Motor neuron (in vitro differentiated cells): Measurements from ENCODE around the gene KCNJ6. TPM values are rescaled to one million over a fixed set of nuclear protein-coding genes. Genes with fewer than 3 reads are reported as not detected.

ENCODE experiments used
- ATAC-seq, 8 experiments: fragments of 200-7000 bp; cut with Tn5 transposase; replicated peaks in 6 of 8; 2 replicates each; pipeline ENCODE4 v1.8.0; 2021; ENCODE audit warnings: mild to moderate bottlenecking in 8 of 8, moderate library complexity in 8 of 8
- H3K27ac ChIP-seq, 2 donors: fragments of 250-450 bp; sonication (Bioruptor Pico); 2 replicates each; pipeline ENCODE4 v1.9.0; 2021; ENCODE audit warnings: antibody characterized with exemption in 2 of 2, mild to moderate bottlenecking in 2 of 2, moderate library complexity in 1 of 2
- H3K4me1 ChIP-seq, 2 donors: fragments of 250-450 bp; sonication (Bioruptor Pico); replicated peaks in 1 of 2; 2 replicates each; pipeline ENCODE4 v1.6.1; 2021; ENCODE audit warnings: antibody characterized with exemption in 2 of 2, mild to moderate bottlenecking in 2 of 2, moderate library complexity in 1 of 2
- H3K4me3 ChIP-seq, 5 donors: fragments of 250-450 bp; sonication (Bioruptor Pico); 2 replicates each; pipeline ENCODE4 v1.9.0; 2021; ENCODE audit warnings: antibody characterized with exemption in 5 of 5, mild to moderate bottlenecking in 5 of 5, moderate library complexity in 4 of 5
- WGBS, 10 experiments: fragments of 450-650 bp; shearing (Covaris generic); methylation state at CpG; one replicate each; pipeline ENCODE4 v1.0.0; 2022; 5-methylcytosine and 5-hydroxymethylcytosine counted together
- in situ Hi-C, 9 experiments: fragments of 400-800 bp; cut with MboI; loops; one replicate each; pipeline ENCODE4 v1.15.0; 2021; ENCODE audit warnings: low sequenced_read_pairs in 9 of 9, low pct_unique_long_range_greater_than_20kb in 2 of 9; ENCODE audit not compliant: unreplicated experiment in 9 of 9
- total RNA-seq, 8 experiments: library from RNA; unstranded; fragments of 300-600 nt; gene quantifications; 2 replicates each; pipeline versions ENCODE4 v1.2.3 to v1.2.4, GENCODE V29; 2022

KCNJ6 gene
- total RNA-seq, 8 experiments from 2014 or later: 0.05 to 3.4 (median 0.61) TPM

- in situ Hi-C loops: no loop called here
- Histone ChIP-seq H3K27ac (no peak overlapping the region), H3K4me3 (no peak overlapping the region), H3K4me1 (no peaks in the 10 kb centered on the region)
- peak in 1 of 8 experiments; percentile 81 for ATAC-seq
- WGBS, 10 experiments: 32 to 86% (median 70%) methylated on average over 2 to 11 of the region's 12 CpGs
Measured at GRCh38 chr21:37753122-37753599, 163.1 kb downstream of the KCNJ6 start.

DNA sequence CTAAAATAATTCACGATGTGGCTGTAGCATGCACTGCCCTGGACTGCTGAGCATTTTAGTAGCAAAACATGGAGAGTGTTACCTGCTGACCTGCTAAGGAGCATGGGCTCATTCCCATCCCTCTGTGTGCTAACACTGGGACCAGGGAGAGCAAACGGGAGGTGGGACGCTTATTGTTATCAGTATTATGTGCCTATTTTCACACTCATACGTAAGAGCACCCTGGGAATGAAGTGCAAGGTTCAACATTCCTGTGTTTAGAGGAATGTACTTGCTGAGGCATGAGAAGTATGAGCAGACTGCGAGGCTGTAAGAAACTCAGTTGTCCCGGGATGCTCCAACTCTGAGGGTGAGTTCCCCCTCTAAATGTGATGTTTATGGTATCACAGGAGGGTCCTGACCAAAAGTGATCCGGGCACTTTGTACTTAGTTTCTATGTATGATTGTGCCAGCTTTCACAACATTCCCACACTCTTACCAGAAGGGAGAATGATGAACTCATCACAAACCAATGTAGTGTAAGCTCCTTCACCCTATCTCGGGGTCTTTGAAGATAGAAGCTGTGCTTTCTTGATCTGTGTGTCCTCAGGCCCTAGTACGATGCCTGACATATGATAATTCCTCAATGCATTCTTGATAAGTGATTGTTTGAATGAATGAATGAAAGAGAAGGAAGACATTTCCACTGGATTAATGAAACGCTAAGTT lies 164.8 kb downstream of the KCNJ6 start:
- no peak overlapping the region for H3K4me3 ChIP-seq
- no peak overlapping the region for H3K27ac ChIP-seq
- no peak for ATAC-seq
- H3K4me1 ChIP-seq: no peaks in the 10 kb centered on the region
- WGBS, 10 experiments: 17 to 94% (median 83%) methylated on average over 1 to 9 of the region's 10 CpGs; no CpG with 5 or more reads in 1 of the 10 experiments
- in situ Hi-C loops: no loop called here

- WGBS, 10 experiments: 40 to 100% (median 83%) methylated on average over 1 to 7 of the region's 9 CpGs; no CpG with 5 or more reads in 5 of the 10 experiments
- no peak for ATAC-seq
- H3K4me1 ChIP-seq: no peaks in the 10 kb centered on the region
- no peak overlapping the region for H3K4me3 ChIP-seq
- H3K27ac ChIP-seq: no peak overlapping the region
- in situ Hi-C loops: no loop called here
Measured at GRCh38 chr21:37749132-37749531, 167.1 kb downstream of the KCNJ6 start.

GRCh38 chr21:37748351-37748750 lies 167.9 kb downstream of the KCNJ6 start:
- Histone ChIP-seq H3K4me1 (no peaks in the 10 kb centered on the region), H3K27ac (no peak overlapping the region), H3K4me3 (no peak overlapping the region)
- in situ Hi-C loops: no loop called here
- no peak for ATAC-seq
- 17 to 100% (median 80%) methylated on average over 1 to 3 of the region's 3 CpGs; no CpG with 5 or more reads in 4 of the 10 experiments for WGBS, 10 experiments

GRCh38 chr21:37746849-37747248 lies 169.4 kb downstream of the KCNJ6 start:
- Histone ChIP-seq H3K27ac (no peak overlapping the region), H3K4me3 (no peak overlapping the region), H3K4me1 (no peaks in the 10 kb centered on the region)
- WGBS, 10 experiments: 42 to 100% (median 88%) methylated on average over 1 to 2 of the region's 2 CpGs; no CpG with 5 or more reads in 2 of the 10 experiments
- in situ Hi-C loops: no loop called here
- ATAC-seq: no peak

DNA sequence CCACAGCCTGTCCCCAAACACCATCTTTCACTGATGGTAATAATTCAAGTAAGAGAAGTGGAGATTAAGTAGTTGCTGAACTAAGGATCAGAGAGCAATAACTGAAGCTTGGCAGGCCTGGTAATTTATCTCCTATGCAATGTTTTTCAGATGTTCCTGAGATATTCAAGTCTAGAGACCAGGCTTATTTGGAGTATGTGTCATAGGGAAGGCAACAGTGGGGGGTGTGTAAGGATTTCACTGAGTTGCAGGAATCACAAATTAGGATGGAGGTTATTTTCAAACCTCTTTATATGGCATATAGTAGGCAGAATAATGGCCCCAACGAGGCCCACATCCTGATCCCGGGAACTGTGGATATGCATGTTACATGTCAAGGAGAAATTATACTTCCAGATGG lies 171.7 kb downstream of the KCNJ6 start:
- WGBS, 10 experiments: 0 to 60% (median 33%) methylated on average over 1 to 2 of the region's 2 CpGs; no CpG with 5 or more reads in 3 of the 10 experiments
- ATAC-seq: no peak
- in situ Hi-C loops: no loop called here
- Histone ChIP-seq H3K27ac (no peak overlapping the region), H3K4me1 (no peaks in the 10 kb centered on the region), H3K4me3 (no peak overlapping the region)

DNA sequence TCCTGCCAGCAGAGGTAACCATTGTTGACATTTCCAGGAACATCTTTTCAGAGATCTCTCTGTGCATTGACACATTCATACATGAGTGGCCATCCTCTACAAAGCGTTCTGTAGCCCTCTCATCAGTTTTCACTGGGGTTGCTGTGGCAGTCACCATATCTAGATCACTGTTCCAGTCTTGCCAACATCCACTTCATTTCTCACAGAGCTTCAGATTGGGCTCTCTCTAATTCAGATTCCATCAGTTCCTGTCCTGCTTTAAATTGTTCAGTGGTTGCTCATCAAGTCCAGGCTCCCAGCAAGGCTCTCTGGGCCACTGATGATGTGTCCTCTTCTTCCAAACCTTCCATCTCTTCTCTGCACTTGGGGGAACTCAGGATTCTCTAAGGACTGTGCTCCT lies 173.7 kb downstream of the KCNJ6 start:
- Histone ChIP-seq H3K4me1 (no peaks in the 10 kb centered on the region), H3K27ac (no peak overlapping the region), H3K4me3 (no peak overlapping the region)
- 0 to 100% (median 40%) methylated on average over 1 of the region's 1 CpG; no CpG with 5 or more reads in 5 of the 10 experiments for WGBS, 10 experiments
- in situ Hi-C loops: no loop called here
- ATAC-seq: no peak

DNA sequence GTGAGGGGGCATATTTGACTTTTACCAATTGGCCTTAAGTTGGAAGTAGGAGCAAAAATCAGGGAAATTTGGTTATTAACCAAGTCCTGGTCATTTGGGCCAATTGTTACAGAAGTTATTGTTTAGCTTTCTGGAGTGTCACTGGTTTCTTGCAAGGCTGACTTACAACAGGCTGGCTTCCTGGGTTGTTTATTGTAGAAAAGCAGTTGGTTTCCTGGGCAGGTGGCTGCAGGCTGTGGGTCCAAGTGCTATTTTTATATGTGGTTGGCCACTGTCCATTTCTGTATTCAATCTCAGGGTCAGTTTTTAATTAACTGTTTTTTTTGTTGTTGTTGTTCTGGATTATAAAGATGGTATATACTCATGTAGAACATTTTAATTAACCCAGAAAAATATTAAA lies 174.1 kb downstream of the KCNJ6 start:
- no peak for ATAC-seq
- in situ Hi-C loops: no loop called here
- no peak overlapping the region for H3K27ac ChIP-seq

GRCh38 chr21:37737996-37738395 lies 178.3 kb downstream of the KCNJ6 start:
- WGBS, 10 experiments: 0 to 100% (median 56%) methylated on average over 1 to 2 of the region's 2 CpGs; no CpG with 5 or more reads in 3 of the 10 experiments
- in situ Hi-C loops: no loop called here
- Histone ChIP-seq H3K4me1 (no peaks in the 10 kb centered on the region), H3K4me3 (no peak overlapping the region), H3K27ac (no peak overlapping the region)
- ATAC-seq: no peak

More for the DNA sequence above, 174.1 kb downstream of the KCNJ6 start:
- Histone ChIP-seq H3K4me1 (no peaks in the 10 kb centered on the region), H3K4me3 (no peak overlapping the region)

DNA sequence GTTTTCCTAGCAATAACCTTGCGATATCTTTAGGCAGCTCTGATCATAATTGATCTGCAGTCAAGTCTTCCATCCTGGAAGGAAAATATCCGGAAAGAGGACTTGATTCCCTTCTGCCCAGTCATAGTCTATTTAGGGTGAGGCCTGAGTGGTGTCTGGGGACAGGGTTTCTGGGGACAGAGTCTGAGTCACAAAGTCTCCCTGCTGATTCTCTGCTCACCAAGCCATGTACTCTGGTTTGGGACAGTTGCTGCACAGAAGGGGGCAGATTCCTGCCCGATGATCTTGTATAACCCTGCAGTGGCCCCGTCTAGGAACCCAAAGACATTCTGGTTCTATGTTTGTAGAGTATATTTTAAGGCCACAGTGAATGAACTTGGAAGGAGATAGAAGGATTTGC lies 178.8 kb downstream of the KCNJ6 start:
- 0 to 100% (median 75%) methylated on average over 1 to 4 of the region's 4 CpGs; no CpG with 5 or more reads in 1 of the 10 experiments for WGBS, 10 experiments
- ATAC-seq: no peak
- in situ Hi-C loops: no loop called here

GRCh38 chr21:37734846-37735245 lies 181.4 kb downstream of the KCNJ6 start:
- 20 to 87% (median 59%) methylated on average over 1 to 8 of the region's 10 CpGs; no CpG with 5 or more reads in 1 of the 10 experiments for WGBS, 10 experiments
- in situ Hi-C loops: no loop called here
- H3K4me3 ChIP-seq: no peak overlapping the region
- H3K27ac ChIP-seq: no peak overlapping the region
- no peaks in the 10 kb centered on the region for H3K4me1 ChIP-seq
- no peak for ATAC-seq

More for the DNA sequence above, 178.8 kb downstream of the KCNJ6 start:
- H3K27ac ChIP-seq: no peak overlapping the region
- H3K4me1 ChIP-seq: no peaks in the 10 kb centered on the region
- no peak overlapping the region for H3K4me3 ChIP-seq

DNA sequence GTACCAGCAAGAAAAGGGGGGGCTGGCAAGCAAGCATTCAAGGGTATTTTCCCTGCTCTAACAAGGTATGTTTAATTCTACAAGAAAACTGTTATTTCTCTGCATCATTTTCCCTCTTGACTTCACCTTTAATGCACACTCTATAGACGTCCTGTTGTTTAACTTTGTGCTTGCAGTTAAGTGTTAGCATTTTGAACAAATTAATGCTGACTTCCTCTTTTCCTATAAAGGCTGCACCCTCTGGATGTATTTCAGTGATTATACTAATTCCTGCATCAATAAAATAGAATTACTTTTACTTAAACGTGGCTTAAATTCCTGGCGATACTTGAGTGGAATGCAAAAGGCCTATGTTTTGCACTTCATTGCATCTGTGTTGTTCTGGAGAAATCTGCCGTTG lies 183.3 kb downstream of the KCNJ6 start:
- ATAC-seq: no peak
- Histone ChIP-seq H3K4me3 (no peak overlapping the region), H3K27ac (no peak overlapping the region), H3K4me1 (no peaks in the 10 kb centered on the region)
- WGBS, 10 experiments: 0 to 100% (median 58%) methylated on average over 1 to 4 of the region's 4 CpGs
- in situ Hi-C loops: no loop called here

DNA sequence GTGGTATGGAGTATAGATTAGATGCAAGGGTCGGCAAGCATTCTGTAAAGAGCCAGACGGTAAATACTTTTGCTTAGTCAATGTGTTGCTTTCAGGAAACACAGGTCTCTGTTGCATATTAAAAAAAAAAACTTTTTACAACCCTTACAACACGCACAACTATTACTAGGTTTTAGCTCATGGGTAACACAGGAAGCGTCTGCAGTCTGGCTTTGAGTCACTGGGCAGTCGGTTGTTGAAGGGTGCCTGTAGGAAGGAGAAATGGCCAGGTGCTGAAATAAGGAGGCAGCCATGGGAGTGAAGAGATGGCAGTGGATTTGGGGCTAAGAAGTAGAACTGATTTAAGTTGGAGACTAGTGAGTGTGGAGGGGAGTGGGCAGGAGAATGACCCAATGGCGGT lies 192.1 kb downstream of the KCNJ6 start:
- 31 to 93% (median 80%) methylated on average over 1 to 6 of the region's 6 CpGs; no CpG with 5 or more reads in 1 of the 10 experiments for WGBS, 10 experiments
- no peak for ATAC-seq
- no peak overlapping the region for H3K27ac ChIP-seq
- in situ Hi-C loops: loop anchor here in 3 of 9 experiments (25.0 kb wide), 2 partner anchors 188 to 638 kb away; partner anchors contain the start of gene KCNJ6 (in 2 of the 3)
- no peak overlapping the region for H3K4me3 ChIP-seq
- no peaks in the 10 kb centered on the region for H3K4me1 ChIP-seq

DNA sequence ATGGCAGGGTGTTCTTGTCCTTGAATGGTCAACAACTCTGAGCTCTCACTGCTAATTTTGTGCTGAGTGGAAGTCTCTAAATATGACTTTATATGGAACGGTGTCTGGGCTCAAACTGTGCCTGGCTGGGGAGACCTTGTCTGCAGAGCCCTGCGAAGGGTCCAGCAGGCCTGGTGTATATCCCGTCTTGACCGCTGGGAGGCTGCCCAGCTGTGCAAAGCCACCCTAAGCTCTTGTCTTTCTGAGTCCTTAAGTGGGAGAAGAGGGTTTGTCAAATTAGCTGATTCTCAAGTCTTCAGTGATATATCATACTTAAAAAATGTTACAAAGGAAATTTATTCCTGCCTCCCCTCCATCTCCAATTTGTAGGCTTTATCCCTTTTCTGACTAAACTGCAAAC lies 198.7 kb downstream of the KCNJ6 start:
- 50 to 93% (median 70%) methylated on average over 1 to 3 of the region's 4 CpGs; no CpG with 5 or more reads in 6 of the 10 experiments for WGBS, 10 experiments
- in situ Hi-C loops: loop anchor here in 3 of 9 experiments (25.0 kb wide), 2 partner anchors 195 to 645 kb away; partner anchors contain the start of gene KCNJ6 (in 2 of the 3)
- H3K27ac ChIP-seq: no peak overlapping the region
- H3K4me1 ChIP-seq: no peaks in the 10 kb centered on the region
- H3K4me3 ChIP-seq: no peak overlapping the region
- no peak for ATAC-seq
